HL-60 (cell line): ENCODE measurements around the gene MAST2.

Experiments used
- CTCF ChIP-seq: IDR thresholded peaks from one replicate; pipeline ENCODE4 v1.5.1; 2011; ENCODE audit warnings: low read length, control low read depth, inconsistent platforms; ENCODE audit not compliant: insufficient read depth
- POLR2AphosphoS5 ChIP-seq: IDR thresholded peaks from 2 replicates; pipeline ENCODE4 v1.6.1; 2012; ENCODE audit warnings: low read depth

GRCh38 chr1:45755697-45756096 is 47.7 kb upstream of the MAST2 start:
- TF ChIP-seq CTCF, result no peak
- no peak for TF ChIP-seq POLR2AphosphoS5
